Left ventricle myocardium inferior (tissue), 1 donor: ENCODE results near the gene CDC42BPA. TPM values are rescaled to one million over a fixed set of nuclear protein-coding genes. Genes with fewer than 3 reads are reported as not detected.

Source experiments
- DNase-seq: peaks from one replicate; pipeline ENCODE4 v3.0.0-alpha.2; 2020
- H3K27ac ChIP-seq: fragments of 200-600 bp; replicated peaks from 2 replicates; pipeline ENCODE4 v1.8.0; 2021
- H3K27me3 ChIP-seq: fragments of 200-600 bp; 2 replicates; pipeline ENCODE4 v1.8.0; 2021; ENCODE audit warnings: low read depth
- H3K36me3 ChIP-seq: fragments of 200-600 bp; 2 replicates; pipeline ENCODE4 v1.8.0; 2021
- H3K4me1 ChIP-seq: fragments of 200-600 bp; 2 replicates; pipeline ENCODE4 v1.8.0; 2021
- H3K4me3 ChIP-seq: fragments of 200-600 bp; 2 replicates; pipeline ENCODE4 v1.8.0; 2021; ENCODE audit warnings: mild to moderate bottlenecking, moderate library complexity
- H3K9me3 ChIP-seq: fragments of 200-600 bp; replicated peaks from 2 replicates; pipeline ENCODE4 v1.8.0; 2021
- CTCF ChIP-seq: fragments of 200-600 bp; IDR thresholded peaks from 2 replicates; pipeline ENCODE4 v1.8.0; 2021; ENCODE audit warnings: antibody characterized with exemption, mild to moderate bottlenecking, borderline replicate concordance
- intact Hi-C: fragments of 100-400 bp; cut with micrococcal nuclease; formaldehyde crosslinking; loops from one replicate; pipeline ENCODE4 v1.11.0; 2022
- total RNA-seq: library from RNA; stranded (reverse); fragmentation: NEBNext Ultra II Directional; extraction: Animal tissue kit (Norgen Biotek cat#: 25700); gene quantifications from one replicate; pipeline ENCODE4 v1.2.1, GENCODE V29; 2021
- donor health status: DM: no; HTN: yes; CAD: no; lungs with severe emphysema.

Gene CDC42BPA
- total RNA-seq, 1 donor from 2014 or later: 35.1 TPM

- Histone ChIP-seq H3K4me1 (no peaks in the 10 kb centered on the region), H3K36me3 (peaks cover 56% of the 10 kb centered on the region), H3K9me3 (no peaks in the 10 kb centered on the region), H3K27ac (no peak overlapping the region), H3K27me3 (no peaks in the 10 kb centered on the region), H3K4me3 (no peak overlapping the region)
- intact Hi-C loops: no loop called here
- DNase-seq: no peak
- no peak for TF ChIP-seq CTCF
Observed at GRCh38 chr1:227043755-227044154, 274.5 kb downstream of the CDC42BPA start.

DNA sequence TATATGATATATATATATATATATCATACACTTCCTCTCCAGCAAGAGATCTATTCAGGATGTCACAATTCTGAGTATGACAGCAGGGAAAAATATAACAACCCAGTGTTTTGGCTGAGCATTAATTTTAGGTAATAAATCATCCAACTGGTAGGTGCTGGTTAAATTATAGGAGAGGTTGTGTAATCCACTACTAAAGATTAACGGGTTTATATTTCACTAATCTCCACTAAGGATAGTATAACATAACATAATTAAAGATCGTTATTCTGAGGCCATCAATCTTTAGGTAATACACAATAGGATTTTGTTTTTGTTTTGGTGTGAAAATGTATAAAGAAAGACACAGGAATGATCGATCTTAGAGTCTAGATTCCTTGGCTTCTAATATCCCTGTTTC, 276.0 kb downstream of the CDC42BPA start:
- Histone ChIP-seq H3K27ac (no peak overlapping the region), H3K4me1 (no peaks in the 10 kb centered on the region), H3K36me3 (peaks cover 57% of the 10 kb centered on the region), H3K4me3 (no peak overlapping the region), H3K9me3 (no peaks in the 10 kb centered on the region), H3K27me3 (no peaks in the 10 kb centered on the region)
- DNase-seq: no peak
- no peak for TF ChIP-seq CTCF
- intact Hi-C loops: no loop called here

- intact Hi-C loops: no loop called here
- no peaks in the 10 kb centered on the region for H3K9me3 ChIP-seq
- no peak for DNase-seq
- H3K4me3 ChIP-seq: no peak overlapping the region
- H3K27ac ChIP-seq: no peak overlapping the region
- TF ChIP-seq CTCF: no peak
- H3K4me1 ChIP-seq: no peaks in the 10 kb centered on the region
- H3K27me3 ChIP-seq: no peaks in the 10 kb centered on the region
- H3K36me3 ChIP-seq: peaks cover 44% of the 10 kb centered on the region
Observed at GRCh38 chr1:227038401-227038800, 279.9 kb downstream of the CDC42BPA start.

- intact Hi-C loops: no loop called here
Observed at GRCh38 chr1:227037121-227037520, 281.2 kb downstream of the CDC42BPA start.

GRCh38 chr1:227035316-227035715, 283.0 kb downstream of the CDC42BPA start:
- Histone ChIP-seq H3K9me3 (no peaks in the 10 kb centered on the region), H3K4me1 (no peaks in the 10 kb centered on the region), H3K36me3 (peaks cover 61% of the 10 kb centered on the region), H3K27ac (no peak overlapping the region), H3K27me3 (no peaks in the 10 kb centered on the region), H3K4me3 (no peak overlapping the region)
- intact Hi-C loops: no loop called here
- no peak for DNase-seq
- no peak for TF ChIP-seq CTCF

More at GRCh38 chr1:227037121-227037520, 281.2 kb downstream of the CDC42BPA start:
- DNase-seq: no peak
- H3K4me1 ChIP-seq: no peaks in the 10 kb centered on the region
- no peaks in the 10 kb centered on the region for H3K9me3 ChIP-seq
- H3K4me3 ChIP-seq: no peak overlapping the region
- no peak for TF ChIP-seq CTCF
- H3K27ac ChIP-seq: no peak overlapping the region
- peaks cover 48% of the 10 kb centered on the region for H3K36me3 ChIP-seq
- no peaks in the 10 kb centered on the region for H3K27me3 ChIP-seq

- intact Hi-C loops: no loop called here
- TF ChIP-seq CTCF: no peak
- no peak overlapping the region for H3K4me3 ChIP-seq
- H3K27me3 ChIP-seq: no peaks in the 10 kb centered on the region
- H3K36me3 ChIP-seq: peaks cover 61% of the 10 kb centered on the region
- DNase-seq: no peak
- H3K9me3 ChIP-seq: no peaks in the 10 kb centered on the region
- no peak overlapping the region for H3K27ac ChIP-seq
- H3K4me1 ChIP-seq: no peaks in the 10 kb centered on the region
Observed at GRCh38 chr1:227033880-227034279, 284.4 kb downstream of the CDC42BPA start.
